GM19455 (cell line): ENCODE measurements around the gene PPP1CC.
"Not testable (repeated sequence)": the region's sequence is repeated elsewhere in the genome, so short reads cannot be mapped to it uniquely, and the experiment has no call there.

Source experiments
- ATAC-seq: cut with Tn5 transposase; IDR thresholded peaks from one replicate; pipeline ENCODE4 v1.9.1; 2021; ENCODE audit not compliant: unreplicated experiment

Gene PPP1CC

DNA sequence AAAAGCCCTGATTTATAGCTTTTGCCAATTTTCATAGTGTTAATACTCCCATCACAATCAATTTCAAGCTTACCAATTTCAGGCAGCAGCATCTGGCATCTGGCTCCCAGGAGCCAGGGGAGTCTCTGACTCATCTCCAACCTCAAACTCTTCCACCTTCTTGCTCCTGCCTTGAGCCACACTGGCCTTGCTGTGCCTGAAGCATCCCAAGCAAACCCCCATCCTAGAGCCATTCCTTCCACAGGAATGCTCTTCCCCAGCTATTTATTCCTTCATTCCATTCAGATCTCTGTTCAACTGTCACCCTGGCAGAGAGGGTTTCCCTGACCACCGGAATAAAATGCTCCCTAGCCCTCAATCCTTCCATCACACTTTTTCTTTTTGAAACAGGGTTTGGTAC, 13.9 kb upstream of the PPP1CC start:
- no peak for ATAC-seq

DNA sequence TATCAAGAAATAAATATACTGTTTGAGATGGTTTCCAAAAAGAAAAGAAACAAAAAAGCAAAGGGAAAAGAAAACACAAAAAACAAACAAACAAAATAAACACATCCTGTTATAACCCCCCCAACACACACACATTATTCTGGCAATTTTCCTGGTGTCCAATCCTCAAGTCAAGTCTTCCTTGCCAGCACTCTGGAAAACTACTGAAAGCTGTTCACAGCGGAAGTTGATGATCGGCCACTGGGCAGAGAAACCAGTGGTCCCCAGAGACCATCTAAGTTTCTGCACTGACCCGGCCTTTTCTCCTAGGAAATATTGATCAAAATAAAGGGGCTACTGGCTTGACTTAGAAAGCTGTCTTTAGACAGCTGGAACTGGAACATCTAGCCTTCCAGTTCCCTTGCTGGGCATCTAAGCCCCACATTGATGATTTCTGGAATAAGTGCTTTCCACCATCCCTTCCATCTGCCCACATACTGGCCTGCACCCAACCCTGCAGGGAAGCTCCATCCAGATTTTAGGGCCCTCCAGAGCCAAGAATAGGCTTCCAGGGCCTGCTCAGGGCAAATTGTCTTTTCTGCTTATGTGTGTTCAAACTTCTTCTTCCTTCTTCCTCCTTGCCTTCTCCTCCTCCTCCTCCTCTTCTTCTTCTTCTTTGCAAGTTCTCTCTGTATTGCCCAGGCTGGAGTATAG, 11.6 kb upstream of the PPP1CC start:
- no peak for ATAC-seq

- ATAC-seq, result no peak
Observed at GRCh38 chr12:110750784-110751461, 8.2 kb upstream of the PPP1CC start.

DNA sequence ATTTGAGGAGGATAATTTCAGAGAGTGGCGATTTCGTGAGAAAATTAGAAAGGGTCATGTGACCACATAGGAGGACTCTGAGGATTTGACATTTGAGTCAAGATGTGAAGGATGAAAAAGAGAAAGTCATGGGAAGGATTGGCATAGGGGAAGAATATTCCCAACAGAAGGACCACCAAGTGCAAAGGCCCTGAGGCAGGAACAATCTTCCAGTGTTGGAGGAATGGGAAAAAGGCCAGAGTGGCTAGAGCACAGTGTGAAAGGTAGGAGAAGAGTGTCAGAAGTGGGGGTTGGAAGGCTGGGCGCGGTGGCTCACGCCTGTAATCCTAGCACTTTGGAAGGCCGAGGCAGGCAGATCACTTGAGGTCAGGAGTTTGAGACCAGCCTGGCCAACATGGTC, 3.9 kb upstream of the PPP1CC start:
- no peak for ATAC-seq

- ATAC-seq, result no peak
Observed at GRCh38 chr12:110745542-110746284, 3.0 kb upstream of the PPP1CC start.

- no peak for ATAC-seq
Observed at GRCh38 chr12:110744601-110745264, 2.0 kb upstream of the PPP1CC start.

GRCh38 chr12:110744151-110744571, 1.5 kb upstream of the PPP1CC start:
- no peak for ATAC-seq

DNA sequence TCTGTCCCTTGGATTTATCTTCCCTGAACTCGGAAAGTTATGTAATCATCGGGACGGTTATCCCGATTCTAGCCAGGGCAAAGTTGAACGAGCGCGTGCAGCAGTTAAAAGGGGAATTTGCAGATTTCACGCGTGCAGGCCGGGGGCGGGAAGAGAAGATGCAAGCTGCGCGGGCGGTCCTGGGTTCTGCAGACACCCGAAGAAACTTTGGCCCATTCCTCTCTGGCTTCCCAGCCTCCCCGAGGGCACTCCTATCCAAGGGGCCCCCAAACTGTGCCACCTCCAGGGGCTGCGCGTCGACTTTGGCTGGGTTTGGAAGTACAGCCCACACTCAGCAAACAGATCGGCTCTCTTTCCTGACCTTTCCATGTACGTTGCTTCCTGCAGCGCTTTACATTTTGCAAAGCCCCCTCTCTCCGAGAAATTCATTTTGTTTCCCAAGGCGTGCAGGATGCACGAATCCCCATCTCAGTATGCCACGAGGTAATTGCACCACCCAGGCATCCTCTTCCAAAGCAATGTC, 941 bp upstream of the PPP1CC start:
- ATAC-seq, result no peak

DNA sequence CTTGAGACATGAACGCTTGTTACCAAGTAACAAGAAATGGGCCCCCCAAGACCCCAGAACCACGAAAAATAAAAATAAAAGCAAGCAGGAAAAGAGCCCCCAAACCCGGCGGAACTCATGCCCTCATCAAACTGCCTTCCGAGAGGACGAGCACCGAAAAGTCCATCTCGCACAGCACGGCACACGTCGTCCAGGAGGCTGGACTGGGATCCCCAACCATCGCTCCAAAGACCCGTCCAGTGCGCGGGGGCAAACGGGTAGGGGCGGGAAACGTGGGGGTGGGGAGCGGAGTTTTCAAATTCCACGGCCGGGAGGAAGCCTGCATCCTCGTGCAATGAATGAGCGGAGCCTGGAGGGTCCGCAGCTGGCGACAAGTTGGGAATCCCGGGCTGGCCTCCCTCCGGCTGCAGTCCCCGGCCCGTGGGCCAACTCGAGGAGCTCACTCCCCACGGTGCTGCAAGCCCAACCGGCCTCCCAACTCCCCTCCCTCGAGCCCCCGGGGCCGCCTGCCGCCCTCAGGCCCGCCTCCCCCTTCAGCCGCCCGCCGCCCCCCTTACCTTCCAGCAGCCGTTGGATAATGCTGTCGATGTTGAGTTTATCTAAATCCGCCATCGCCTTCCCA, 484 bp downstream of the PPP1CC start:
- peak; percentile 26 for ATAC-seq

- ATAC-seq, result no peak
Observed at GRCh38 chr12:110741341-110742095, 1.2 kb downstream of the PPP1CC start.

DNA sequence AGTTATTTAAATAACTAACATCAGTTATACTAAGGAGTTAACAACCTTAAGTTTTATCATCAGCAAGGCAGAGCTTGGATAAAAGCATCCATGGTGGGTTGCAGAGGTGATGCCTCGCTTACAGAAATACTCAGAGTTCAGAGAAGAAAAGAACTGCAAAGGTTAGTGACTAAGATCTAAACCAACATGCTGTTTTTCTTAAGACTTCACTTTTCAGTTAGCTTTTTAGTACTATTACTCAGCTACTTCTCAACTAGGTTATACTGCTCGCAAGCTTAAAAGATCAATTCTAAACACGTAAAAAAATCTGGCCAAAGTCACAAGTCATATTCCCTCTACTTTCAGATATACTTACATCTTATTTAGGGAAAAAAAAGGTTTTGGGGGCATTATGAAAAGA, 2.8 kb downstream of the PPP1CC start:
- ATAC-seq, result no peak

DNA sequence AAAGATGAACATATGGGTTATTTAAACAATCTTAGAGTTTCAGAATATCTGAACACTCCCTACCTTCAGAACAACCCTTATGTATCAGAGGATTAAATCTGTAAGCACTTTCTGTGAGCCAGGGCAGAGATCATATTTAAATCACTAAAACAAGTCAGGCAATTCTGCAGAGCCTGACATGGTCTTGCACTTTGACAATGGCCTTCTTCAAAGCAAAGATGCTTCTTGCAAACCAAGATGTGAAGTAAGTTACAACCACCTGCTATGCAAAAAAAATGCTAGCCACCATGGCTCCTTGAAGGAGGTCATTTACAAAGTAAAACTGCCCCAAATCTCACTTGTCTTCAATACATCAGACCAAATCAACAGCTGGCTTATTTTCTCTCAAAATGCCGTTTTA, 3.2 kb downstream of the PPP1CC start:
- no peak for ATAC-seq

DNA sequence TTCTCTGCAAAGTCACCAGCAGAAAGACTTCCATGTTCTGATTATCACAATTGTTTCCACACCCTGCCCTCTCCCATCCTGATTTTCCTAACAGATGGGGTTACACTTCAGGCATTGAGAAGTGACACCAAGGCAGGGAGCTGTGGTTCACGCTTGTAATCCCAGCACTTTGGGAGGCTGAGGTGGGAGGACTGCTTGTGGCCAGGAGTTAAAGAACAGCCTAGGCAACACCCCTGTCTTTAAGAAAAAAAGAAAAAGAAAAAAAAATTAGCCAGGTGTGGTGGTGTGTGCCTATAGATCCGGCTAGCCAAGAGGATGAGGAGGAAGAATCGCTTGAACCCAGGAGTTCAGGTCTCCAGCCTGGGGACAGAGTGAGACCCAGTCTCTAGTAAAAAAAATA, 5.2 kb downstream of the PPP1CC start:
- no peak for ATAC-seq

GRCh38 chr12:110737016-110737415, 5.7 kb downstream of the PPP1CC start:
- not testable (repeated sequence) for ATAC-seq

- ATAC-seq, result no peak
Observed at GRCh38 chr12:110733900-110734299, 8.8 kb downstream of the PPP1CC start.

DNA sequence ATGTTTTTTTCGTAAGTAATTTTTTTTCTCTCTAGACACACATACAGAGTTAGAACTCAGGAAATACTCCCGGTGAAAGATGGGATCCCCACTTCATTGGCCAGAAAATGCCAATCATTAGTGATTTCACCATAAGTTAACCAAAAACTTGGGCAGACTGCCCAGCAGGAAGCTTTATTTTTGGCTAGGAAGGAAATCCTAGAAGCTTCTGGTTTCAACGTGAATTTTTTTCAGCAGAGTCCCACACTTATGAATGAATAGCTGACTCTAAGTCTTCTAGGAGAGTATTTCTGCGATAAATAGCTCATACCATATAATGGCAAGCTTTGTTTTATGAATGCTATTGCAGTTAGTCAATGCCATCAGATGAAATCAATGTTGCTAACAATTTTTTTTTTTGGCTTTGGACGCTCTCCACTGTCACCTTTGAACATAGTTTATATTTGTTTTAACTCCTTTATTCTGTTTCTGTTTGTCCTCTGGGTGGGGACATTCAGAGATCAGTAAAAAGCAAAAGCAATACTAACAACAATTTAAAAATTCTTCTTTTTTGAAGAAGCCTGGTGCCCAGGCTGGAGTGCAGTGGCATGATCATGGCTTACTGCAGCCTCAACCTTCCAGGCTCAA, 9.5 kb downstream of the PPP1CC start:
- ATAC-seq, result no peak

DNA sequence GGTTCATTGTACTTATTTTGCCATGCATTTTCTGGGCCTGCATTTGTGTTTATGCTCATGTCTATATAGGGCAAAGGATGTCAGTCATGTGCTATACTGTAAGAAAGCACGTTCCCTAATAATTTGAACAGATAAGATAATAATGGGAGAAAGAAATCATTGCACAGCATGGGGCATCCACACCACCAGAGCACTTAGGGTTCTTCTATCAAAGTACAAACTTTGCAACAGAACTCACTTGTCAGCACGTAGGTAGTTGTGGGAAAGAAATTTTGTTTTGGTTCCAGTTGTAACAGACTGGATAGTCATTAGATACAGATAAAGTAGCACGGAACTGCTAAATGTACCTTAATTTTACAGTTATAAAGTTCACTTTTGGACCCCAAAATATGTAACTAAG, 10.1 kb downstream of the PPP1CC start:
- ATAC-seq, result no peak

DNA sequence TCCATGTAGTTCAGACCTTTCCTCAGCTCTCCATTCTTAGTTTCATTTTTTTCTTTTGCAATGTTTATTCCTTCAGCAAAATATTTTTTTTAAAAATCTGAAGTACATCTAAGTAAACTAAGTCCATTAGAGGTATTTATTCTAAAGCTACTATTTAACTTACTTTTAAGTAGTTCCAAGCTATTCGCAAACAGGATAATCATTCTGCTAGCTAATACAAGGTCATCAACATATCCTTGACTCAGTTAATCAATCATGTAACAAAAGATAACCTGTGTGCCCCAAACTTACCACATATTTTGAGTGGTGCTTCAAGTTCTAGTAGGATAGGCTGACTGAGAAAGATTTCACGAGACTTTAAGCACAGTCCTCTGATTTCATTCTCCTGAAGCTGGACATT, 11.2 kb downstream of the PPP1CC start:
- ATAC-seq, result no peak

- no peak for ATAC-seq
Observed at GRCh38 chr12:110728628-110729027, 14.1 kb downstream of the PPP1CC start.
